ENCODE results near the gene SNTG2.

DNA sequence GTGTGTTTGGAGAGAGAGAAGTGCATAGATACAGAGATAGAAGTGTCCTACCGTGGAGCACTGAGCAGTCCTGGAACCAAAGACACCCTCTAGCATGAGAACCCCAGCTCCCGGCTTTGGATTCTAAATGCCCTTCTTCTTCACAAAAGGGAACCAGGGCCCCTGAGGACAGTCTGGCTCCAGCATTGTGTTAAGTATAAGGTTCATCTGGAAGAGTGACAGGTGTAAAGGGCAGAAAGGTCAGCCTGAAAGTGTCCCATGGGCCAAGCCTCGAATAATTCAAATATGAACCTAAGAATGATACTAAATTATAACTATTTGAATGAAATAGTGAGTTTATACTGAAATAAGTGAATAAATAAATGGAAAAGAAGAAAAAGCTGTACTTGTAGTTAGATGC is 109.7 kb downstream of the SNTG2 start:
- TF ChIP-seq EZH2 (IDR thresholded peaks at IDR 0.05) (no peak), FOXP2 (optimal IDR thresholded peaks at IDR 0.05; ENCODE audit: control extremely low read depth, extremely low read length, insufficient read depth) (no peak)
